ENCODE data around the gene TSPO2. TPM values are rescaled to one million over a fixed set of nuclear protein-coding genes. Genes with fewer than 3 reads are reported as not detected.

The TSPO2 gene
- total and polyA plus RNA-seq, 9 of the 15 experiments (the other 6 are each of a cell fraction or from before 2014, with no cell fraction given), result not detected

DNA sequence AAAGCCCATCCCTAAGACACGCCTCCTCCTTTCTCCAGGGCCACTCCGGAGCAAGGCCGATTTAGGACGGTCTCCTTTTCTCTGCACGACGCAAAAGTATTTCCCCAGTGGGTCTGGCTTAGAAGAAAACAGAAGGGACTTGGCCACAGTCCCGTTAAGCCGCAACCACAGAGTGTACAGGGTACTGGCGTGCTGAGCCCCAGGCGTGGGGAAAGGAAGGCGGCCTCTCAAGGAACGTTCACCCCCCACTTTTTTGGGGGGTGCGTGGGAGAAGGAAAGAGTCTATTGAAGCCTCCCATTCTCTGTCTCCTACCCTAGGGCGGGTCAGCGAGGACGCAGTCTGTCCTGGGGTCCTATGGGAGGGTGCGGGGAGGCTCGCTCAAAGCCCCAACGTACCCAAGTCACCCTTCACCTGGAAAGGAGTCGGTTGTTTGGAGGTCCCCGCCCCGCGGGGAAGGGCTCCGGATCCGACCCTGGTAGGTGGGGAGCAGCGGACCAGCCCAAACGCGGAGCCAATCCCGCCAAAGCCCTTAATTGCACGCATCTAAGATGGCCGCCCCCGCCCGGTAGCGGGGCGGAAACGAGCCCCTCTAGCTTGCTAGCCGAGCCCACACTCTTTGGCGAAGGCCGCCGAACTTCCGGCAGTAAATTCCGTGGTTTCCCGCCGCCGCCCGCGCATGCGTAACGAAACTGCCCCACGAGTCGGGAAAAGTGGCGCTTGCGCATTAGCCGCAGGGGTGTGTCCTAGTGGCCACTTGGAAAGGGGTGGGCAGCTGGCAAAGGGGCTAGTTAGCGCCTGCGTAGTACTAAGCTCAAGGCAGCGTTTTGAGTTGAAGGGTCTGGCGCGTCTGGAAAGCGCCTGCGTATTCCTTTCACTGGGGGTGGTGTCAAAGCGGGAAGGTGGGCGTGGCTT lies 29.9 kb downstream of the TSPO2 start, which contains the start of gene OARD1 (continued):
- TF ChIP-seq PML (IDR thresholded peaks at IDR 0.05; ENCODE audit: low read length), result peak; percentile 85
- TF ChIP-seq, protein P1, sequence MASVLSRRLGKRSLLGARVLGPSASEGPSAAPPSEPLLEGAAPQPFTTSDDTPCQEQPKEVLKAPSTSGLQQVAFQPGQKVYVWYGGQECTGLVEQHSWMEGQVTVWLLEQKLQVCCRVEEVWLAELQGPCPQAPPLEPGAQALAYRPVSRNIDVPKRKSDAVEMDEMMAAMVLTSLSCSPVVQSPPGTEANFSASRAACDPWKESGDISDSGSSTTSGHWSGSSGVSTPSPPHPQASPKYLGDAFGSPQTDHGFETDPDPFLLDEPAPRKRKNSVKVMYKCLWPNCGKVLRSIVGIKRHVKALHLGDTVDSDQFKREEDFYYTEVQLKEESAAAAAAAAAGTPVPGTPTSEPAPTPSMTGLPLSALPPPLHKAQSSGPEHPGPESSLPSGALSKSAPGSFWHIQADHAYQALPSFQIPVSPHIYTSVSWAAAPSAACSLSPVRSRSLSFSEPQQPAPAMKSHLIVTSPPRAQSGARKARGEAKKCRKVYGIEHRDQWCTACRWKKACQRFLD (CRISPR knock-in tag; IDR thresholded peaks at IDR 0.05), result no peak
- no peak for TF ChIP-seq IRF1 (CRISPR knock-in tag; IDR thresholded peaks at IDR 0.05; ENCODE audit: borderline replicate concordance)
- TF ChIP-seq HIVEP1 (CRISPR knock-in tag; IDR thresholded peaks at IDR 0.05), result no peak
- TF ChIP-seq, protein P2, sequence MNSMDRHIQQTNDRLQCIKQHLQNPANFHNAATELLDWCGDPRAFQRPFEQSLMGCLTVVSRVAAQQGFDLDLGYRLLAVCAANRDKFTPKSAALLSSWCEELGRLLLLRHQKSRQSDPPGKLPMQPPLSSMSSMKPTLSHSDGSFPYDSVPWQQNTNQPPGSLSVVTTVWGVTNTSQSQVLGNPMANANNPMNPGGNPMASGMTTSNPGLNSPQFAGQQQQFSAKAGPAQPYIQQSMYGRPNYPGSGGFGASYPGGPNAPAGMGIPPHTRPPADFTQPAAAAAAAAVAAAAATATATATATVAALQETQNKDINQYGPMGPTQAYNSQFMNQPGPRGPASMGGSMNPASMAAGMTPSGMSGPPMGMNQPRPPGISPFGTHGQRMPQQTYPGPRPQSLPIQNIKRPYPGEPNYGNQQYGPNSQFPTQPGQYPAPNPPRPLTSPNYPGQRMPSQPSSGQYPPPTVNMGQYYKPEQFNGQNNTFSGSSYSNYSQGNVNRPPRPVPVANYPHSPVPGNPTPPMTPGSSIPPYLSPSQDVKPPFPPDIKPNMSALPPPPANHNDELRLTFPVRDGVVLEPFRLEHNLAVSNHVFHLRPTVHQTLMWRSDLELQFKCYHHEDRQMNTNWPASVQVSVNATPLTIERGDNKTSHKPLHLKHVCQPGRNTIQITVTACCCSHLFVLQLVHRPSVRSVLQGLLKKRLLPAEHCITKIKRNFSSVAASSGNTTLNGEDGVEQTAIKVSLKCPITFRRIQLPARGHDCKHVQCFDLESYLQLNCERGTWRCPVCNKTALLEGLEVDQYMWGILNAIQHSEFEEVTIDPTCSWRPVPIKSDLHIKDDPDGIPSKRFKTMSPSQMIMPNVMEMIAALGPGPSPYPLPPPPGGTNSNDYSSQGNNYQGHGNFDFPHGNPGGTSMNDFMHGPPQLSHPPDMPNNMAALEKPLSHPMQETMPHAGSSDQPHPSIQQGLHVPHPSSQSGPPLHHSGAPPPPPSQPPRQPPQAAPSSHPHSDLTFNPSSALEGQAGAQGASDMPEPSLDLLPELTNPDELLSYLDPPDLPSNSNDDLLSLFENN (IDR thresholded peaks at IDR 0.05; ENCODE audit: low read depth in 2 of 2, low read length in 2 of 2), result no peak
- peak; percentile 62 for TF ChIP-seq CCNT2 (IDR thresholded peaks at IDR 0.05; ENCODE audit: borderline replicate concordance, extremely low read depth, insufficient read length, low read depth, low read length)
- TF ChIP-seq CREB3 (tag; conservative IDR thresholded peaks at IDR 0.05; ENCODE audit: low read depth), result peak; percentile 67; the same call in 1 of the 2 replicates
- TF ChIP-seq ZNF354B (CRISPR knock-in tag; IDR thresholded peaks at IDR 0.05), result no peak
- TF ChIP-seq, protein P3, sequence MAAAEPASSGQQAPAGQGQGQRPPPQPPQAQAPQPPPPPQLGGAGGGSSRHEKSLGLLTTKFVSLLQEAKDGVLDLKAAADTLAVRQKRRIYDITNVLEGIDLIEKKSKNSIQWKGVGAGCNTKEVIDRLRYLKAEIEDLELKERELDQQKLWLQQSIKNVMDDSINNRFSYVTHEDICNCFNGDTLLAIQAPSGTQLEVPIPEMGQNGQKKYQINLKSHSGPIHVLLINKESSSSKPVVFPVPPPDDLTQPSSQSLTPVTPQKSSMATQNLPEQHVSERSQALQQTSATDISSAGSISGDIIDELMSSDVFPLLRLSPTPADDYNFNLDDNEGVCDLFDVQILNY (CRISPR knock-in tag; IDR thresholded peaks at IDR 0.05), result no peak
- TF ChIP-seq DNMT1 (IDR thresholded peaks at IDR 0.05), result no peak
- no peak for TF ChIP-seq MCM3 (IDR thresholded peaks at IDR 0.05)
- TF ChIP-seq ZNF778 (CRISPR knock-in tag; IDR thresholded peaks at IDR 0.05), result no peak
- no peak for TF ChIP-seq PHF21A (IDR thresholded peaks at IDR 0.05; ENCODE audit: borderline replicate concordance, low read depth)
- TF ChIP-seq ESRRB (CRISPR knock-in tag; IDR thresholded peaks at IDR 0.05; ENCODE audit: borderline replicate concordance), result no peak
- TF ChIP-seq ZNF41 (CRISPR knock-in tag; conservative IDR thresholded peaks at IDR 0.05), result no peak
- peak; percentile 8; the same call in 1 of the 2 replicates for TF ChIP-seq ZNF764 (CRISPR knock-in tag; IDR thresholded peaks at IDR 0.05; ENCODE audit: low read depth)
- TF ChIP-seq ZNF740 (CRISPR knock-in tag; IDR thresholded peaks at IDR 0.05), result peak; percentile 97
- peak in 1 of 2 experiments; percentile 89; a peak in 2 of 4 replicates for TF ChIP-seq ZNF740 (tag; IDR thresholded peaks at IDR 0.05)

Measured in K562 (cell line).